ENCODE results near the gene MRPS18A. TPM values are rescaled to one million over a fixed set of nuclear protein-coding genes. Genes with fewer than 3 reads are reported as not detected.
"Not testable (repeated sequence)": the region's sequence is repeated elsewhere in the genome, so short reads cannot be mapped to it uniquely, and the experiment has no call there.

Gene MRPS18A
- total RNA-seq, 1 donor from 2014 or later, result 44.5 TPM

DNA sequence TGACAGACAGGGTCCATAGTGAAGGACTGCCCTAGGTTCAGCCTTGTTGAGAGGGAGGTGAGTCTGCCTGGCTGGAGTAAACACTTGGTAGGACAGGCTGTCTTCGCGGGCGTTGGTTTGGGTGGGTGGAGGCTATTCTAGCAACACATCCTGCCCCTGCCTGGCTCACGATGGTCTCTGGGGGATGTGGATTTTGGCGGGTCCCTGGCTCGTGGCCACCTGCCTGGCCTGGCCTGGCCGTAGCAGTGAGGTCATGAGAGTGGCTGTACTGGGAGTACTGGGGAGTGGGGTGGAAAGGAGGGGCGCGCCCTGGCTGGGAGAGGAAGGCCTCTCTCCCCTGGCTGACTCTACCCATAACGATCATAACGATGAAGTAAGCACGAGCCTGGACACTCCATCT lies 30.2 kb upstream of the MRPS18A start:
- DNase-seq (ENCODE audit: low read depth in 2 of 2), result no peak

DNA sequence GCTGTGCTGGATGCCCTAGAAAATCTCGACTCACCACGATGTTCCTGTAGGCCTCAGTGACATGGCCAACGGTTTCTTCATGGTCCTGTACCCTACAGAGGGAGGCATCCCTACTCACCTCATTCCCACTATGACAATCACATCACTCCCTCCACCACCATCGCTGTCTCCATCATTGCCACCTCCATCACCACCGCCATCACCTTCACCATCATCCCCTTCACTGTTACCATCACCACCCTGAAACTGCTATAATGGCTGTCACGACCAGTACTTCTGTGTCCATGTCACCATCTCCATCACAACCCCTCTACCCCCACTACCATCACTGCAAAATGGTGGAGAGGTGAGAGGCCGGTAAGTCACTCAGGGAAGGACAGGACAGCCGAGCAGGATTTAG lies 29.8 kb upstream of the MRPS18A start:
- DNase-seq (ENCODE audit: low read depth in 2 of 2), result no peak

DNA sequence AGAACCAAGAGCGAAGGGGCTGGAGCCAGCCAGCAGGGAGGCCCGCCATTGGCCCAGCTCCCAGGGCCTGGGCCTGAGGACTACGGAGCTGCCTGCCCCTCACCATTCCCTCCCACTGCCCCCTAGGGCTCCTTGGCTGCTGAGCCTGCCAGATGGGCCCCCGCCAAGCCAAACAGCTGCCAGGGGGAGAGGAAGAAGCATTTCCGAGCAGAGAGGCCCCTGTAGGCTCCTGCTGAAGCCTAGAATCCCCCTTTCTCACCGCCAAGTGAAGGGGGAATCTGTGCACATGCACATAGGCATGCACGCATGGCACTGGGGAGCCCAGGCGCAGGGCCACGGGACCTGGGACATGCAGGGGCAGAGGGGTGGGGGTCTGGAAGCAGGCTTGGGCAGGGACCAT lies 28.5 kb upstream of the MRPS18A start:
- peak in 1 of 2 donors; percentile 59 for DNase-seq (ENCODE audit: low read depth in 2 of 2)

DNA sequence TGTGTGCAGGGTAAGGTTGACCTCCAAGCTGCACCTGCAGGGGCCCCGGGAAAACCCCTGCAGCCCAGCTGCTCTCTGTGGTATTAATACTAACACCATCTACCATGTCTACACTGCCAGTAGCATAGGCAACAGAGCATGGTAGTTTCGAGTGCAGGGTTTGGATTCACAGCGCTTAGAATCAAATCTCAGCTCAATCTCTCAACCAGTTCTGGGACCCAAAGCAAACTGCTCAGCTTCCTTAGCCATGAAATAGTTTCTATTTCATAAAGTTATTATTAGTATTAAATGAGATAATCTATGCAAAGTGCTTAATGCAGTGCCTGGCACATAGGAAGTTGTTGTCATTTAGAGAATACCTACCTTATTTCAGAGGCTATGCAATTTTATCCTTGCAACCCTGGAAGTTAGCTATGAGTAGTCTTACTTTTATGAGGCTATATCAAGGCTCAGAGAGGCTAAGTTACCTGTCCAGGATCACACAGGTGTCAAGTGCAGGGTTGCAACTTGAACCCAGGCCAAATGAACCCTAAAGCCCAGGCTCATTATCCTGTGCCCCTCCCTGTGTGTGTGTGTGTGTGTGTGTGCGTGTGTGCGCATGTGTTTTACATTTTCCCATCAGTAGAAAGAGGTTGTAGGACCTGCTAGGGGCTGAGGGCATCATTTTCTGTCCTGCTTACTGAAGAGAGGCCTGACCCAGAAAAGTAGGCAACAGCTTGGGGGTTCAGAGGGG lies 27.6 kb upstream of the MRPS18A start:
- no peak for DNase-seq (ENCODE audit: low read depth in 2 of 2)

DNA sequence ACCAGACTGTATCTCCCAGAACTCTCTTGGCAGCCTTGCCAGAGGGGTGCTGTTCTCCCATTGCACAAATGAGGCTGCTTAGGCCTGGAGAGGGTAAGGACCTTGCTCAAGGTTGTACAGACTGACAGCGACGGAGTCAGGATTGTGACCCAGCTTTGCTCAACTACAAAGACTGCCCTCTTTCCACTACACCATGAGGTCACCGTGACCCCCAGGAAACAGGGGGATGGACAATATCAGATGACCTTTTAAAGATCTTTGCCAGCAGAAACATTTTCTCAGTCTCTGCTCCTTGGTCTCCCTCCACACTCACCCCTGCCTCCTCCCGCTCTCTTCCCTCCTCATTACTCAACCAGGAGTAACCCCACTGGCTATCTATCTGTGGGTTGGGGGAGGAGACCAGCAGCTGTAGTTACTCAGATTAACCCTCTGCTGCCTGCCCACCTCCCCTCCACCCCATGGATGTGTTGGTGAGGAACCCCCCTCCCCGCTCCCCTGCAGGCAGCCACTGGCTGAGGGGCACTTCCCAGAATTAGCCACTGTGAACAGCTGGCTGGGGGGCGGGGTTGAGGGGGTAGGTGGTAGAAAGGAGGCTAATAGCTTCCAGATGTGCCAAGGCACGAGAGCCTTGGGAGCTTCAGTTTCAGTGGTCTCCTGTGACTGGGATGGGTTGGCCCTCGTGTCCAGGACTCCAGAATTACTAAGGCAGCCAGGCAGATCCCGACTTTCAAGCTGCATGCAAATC lies 26.9 kb upstream of the MRPS18A start:
- DNase-seq (ENCODE audit: low read depth in 2 of 2), result no peak

DNA sequence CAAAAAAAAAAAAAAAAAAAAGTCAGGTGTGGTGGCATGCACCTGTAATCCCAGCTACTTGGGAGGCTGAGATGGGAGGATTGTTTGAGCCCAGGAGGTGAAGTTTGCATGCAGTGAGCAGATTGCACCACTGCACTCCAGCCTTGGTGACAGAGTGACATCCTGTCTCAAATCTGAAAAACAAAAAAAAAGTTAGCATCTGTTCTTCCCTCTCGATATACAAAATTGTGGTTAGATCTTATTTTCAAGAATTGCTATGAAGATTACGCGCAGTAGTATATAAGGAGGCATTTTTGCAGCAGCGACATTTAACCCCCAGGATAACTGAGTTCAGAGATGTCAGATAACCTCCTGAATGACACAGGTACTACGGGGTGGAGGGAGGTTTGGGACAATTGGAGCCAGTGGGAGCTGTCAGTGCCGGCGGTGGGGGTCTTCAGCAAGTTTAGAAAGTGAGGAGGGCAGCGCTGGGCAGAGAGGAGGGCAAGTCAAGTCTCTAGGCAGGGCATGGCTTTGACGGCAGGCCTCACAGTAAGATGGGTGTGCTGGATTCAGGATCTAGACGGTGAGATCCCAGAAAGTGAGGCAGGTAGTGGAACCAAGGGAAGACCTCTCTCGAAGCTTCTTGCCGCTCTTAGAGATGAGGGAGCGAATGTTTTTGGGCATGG lies 26.2 kb upstream of the MRPS18A start:
- DNase-seq (ENCODE audit: low read depth in 2 of 2), result no peak

DNA sequence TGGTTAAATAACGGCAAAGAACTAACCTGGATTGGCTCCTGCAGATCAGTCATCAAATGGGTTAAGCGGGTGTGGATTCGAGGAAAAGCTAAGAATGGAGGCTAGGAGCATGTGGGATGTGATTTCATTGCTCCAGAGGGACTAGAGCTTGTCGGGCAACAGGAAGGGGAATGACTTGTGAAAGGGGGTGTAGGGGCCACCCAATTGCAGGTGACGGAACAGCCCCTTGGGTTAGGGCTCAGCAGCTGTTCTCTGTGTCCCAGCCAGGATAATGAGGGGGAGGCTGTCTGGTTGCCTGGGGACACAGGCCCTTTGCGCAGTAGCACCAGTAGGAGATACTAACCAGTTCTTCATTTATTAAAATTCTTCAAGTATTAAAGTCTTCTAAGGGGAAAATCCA lies 25.0 kb upstream of the MRPS18A start:
- DNase-seq (ENCODE audit: low read depth in 2 of 2), result no peak

DNA sequence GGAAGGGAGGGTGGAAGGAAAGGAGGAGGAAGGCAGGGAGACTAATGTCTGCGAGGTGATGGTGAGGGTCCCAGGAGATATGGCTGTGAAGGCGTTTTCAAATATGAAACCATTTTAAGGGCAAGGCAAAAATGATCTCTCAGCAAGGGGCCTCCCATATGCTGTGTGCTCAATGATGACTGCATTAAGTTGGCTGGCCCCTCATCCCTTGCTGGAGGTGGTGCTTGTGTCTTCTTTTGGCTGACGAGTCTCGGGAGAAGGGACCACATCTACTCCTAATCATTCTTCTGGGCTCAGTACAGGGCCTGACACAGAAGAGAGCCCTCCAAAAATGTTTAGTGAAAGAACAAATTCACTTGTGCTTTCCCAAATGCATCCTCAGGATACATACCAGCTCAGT lies 23.0 kb upstream of the MRPS18A start:
- no peak for DNase-seq (ENCODE audit: low read depth in 2 of 2)

DNA sequence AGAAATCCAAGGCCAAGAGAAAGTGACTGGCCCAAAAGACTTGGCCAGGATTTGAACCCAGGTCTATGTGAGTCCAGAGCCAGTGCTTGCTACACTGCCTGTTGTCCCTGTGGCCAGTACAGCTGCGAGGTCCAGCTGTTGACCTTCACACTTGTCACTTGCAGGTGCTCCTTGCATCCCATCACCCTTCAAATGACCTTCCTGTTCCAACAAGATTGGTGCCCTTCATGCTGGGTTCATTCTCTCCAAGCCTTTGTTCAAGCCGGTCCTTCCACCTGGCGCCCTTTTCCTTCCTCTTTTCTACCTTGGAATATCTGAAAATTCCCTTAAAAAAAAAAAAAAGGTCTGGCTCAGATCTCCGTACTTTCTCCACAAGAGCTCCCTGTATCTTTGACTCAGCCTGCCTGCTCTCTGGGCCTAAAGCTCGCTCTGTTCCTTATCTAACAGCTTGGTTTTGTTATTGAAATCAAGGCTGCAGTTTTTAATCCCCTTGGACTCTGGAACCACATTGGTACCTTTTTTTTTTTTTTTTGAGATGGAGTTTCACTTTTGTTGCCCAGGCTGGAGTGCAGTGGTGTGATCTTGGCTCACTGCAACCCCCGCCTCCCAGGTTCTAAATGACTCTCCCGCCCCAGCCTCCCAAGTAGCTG lies 22.2 kb upstream of the MRPS18A start:
- DNase-seq (ENCODE audit: low read depth in 2 of 2), result no peak

DNA sequence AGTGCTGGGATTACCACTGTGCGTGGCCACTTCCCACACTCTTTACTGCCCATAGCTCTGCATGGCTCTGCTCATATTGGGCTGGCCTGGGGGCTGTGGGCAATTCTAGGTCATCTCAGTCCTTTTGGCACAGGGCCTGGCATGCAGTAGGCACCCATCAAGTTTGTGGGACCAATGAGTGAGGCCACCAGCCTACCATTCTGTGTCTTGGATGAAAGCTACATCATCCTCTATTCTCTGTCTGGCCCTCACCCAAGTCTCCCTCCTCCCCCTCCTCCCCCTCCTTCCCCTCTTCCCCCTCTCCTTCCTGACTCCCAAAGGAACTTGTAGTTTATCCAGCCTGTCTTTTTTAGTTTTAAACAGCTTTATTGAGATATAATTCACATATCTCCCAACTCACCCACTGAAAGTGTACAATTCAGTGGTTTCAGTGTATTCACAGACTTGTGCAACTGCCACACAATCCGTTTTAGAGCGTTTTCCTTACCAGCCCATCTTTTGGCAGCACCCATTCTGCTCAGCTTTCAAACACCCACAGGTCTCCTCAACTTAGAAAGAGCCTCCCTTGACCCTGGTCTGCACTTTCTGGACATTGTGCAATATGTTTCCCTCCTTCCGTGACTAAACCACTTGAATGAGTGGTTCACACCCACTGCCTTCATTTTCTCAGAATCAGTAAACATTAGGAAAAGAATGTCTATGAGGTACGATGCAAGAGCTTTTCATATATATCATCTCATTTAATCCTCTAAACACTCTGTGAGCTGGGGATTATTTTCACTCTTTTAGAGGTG lies 21.5 kb upstream of the MRPS18A start:
- DNase-seq (ENCODE audit: low read depth in 2 of 2), result peak in 1 of 2 donors; percentile 37

DNA sequence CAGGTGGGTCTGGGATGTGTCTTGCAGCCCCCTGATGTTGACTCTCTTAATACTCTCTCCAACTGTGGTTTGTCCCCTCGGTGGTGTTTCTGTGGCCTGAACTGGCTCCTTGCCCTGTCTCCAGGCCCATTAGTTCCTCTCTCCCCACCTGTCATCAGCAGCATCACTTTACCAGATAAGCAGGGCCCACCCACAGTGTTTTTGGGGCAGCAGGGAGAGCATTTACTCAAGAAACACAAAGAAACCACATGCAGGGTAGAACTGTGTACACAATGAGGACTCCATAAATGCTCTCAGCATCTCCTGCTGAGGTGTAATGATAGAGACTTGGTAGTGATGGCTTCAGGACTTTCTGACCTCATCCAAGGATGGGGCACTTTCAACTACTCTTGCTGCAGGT lies 20.2 kb upstream of the MRPS18A start:
- no peak for DNase-seq (ENCODE audit: low read depth in 2 of 2)

DNA sequence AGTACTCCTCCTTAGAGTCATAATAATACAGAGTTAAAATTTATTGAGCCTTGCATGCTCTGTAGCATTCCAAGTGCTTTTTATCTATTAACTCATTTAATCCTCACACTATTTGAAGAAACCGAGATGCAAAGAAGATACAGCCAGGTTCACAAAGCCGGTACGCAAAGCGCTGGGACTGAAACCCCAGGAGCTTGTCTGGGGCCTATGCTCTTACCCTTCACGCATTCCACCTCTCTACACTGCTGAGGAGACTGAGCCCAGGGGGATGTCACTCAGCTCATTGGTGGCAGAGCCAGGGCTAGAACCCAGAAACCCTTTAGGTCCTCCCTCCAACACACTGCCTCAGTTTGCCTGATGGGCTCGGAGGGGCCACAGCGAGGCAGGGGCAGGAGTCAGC lies 19.7 kb upstream of the MRPS18A start:
- no peak for DNase-seq (ENCODE audit: low read depth in 2 of 2)

DNA sequence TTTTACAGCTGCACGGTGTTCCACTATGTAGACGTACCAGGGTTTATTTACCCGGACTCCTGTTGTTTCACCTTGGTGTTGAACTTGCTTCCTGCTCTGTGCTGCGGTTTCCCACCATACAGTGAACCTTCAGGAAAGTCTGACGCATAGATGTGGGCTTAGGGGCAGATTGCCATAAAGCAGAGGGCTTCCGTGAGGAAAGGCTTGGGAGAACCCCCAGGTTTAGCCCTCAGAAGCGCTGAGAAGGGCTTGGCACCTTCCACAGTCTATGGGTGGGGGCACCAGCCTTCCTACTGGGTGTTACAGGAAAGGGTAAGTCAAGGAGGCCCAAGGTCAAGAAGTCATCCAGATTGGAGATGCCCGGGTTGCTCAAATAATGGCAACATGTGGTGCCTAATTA lies 19.2 kb upstream of the MRPS18A start:
- peak; percentile 97 to 98 for DNase-seq (ENCODE audit: low read depth in 2 of 2)

DNA sequence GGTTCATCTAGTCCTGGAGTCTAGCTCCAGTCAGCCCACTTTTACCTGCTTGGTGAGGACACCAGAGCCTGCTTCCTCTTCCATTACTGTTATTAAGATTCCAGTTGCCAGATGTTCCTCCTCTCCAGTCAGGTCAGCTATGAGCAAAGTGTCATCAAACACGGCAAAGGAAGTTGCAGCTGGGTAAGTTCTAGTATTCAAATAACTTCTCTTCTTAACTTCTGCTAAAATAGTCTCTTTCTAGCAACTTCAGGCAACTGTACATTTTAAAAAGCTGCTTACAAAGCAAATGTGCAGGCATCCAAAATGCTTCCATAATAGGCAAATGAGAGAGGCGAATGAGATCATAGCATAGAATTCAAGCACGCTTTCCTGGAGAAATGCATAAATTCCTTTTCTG lies 18.4 kb upstream of the MRPS18A start:
- peak in 1 of 2 donors; percentile 40 for DNase-seq (ENCODE audit: low read depth in 2 of 2)

DNA sequence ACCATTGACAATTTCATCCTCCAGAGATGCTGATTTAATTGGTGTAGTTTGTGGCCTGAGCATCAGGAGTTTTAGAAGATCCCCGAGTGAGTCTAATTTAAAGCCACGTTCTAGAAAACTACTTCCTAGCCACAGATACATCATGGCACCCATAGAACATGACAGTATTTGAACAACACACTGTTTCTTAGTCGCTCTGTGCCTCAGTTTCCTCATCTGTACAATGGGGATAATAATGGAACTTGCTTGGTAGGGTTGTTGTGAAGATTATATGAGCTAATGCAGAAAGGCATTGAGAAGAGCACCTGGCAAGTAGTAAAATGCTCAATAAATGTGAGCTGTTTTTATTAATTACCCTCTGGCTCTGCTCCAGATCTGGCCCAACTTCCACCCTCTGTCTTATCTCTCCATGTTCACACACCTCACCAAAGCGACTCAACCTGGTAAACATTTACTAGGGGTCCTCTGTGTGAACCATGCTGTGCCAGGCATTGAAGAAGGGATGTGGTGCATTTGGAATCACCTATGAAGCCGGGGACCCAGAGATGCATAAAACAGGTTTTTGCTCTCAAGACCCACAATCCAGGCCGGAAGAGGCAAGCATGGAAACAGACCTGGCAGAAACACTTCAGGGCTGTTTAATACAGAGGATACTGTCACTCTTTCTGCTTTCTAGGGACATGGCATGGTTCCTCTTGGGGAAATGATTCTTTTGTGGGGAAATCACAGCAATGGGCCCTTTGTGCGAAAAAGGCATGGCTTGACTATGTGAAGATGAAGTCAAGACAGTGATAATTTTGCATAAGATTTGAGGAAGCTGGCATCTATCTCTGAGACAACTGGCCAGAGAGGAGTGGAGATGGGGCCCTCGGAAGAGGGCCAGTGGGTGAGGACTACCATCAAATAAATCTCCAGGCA lies 16.2 kb upstream of the MRPS18A start:
- DNase-seq (ENCODE audit: low read depth in 2 of 2), result no peak

DNA sequence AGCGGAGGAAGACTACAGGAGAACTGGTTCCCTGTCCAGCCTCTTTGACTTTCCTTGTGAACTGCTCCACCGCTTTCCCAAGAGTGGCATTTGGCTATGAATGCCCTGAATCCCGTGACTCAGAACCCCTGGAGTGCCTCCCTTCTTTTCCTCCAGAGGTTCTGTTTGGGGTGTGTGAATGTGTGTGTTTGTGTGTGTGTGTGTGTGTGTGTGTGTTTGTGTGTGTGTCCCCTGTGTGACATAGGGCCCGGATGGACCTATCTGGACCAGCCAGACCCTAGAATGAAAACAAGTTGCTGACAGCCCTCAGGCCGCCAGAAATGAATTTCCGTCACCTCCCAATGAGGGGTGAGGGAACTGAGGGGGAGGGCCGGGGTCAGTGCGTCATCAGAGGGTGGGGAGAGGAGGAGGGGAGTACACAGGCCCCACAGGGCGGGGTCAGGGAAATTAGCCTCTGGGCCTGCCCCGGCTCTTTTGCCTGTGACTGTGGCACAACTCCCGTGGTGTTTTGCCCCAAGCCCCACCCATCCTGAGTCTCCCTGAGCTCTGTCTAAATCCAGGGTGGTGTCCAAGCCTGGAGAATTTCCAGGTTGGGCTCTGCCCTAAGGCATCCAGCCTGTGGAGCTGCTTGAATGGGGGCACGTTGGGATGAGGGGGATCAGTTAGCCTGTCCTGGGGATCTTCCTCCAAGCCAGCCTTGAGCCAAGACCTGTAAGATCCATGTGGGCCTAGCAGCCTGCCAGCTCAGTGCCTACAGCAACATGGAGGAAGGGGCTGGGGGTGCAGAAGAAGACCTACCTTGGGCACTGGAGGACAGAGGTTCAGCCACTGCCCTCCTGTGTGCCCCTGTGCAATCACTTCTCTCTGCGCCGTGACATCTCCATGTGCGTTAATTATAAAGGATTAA lies 15.2 kb upstream of the MRPS18A start:
- DNase-seq (ENCODE audit: low read depth in 2 of 2), result peak; percentile 92 to 94

DNA sequence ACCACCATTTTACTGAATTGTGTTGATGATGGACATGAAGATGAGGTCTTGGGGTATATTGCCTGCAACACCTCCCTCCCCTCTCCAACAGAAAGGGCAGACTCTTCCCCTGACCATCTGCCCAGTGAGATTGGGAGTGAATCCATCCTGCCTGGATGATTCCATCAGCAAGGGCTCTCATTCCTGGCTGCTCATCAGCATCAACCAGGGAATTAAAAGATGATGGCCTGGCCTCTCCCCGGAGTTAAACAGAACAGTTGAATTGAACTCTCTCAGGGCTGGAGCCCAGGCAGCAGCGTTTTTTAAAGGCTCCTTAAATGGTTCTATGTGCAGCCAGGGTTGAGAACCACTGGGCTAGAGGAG lies 14.6 kb upstream of the MRPS18A start:
- DNase-seq (ENCODE audit: low read depth in 2 of 2), result no peak

DNA sequence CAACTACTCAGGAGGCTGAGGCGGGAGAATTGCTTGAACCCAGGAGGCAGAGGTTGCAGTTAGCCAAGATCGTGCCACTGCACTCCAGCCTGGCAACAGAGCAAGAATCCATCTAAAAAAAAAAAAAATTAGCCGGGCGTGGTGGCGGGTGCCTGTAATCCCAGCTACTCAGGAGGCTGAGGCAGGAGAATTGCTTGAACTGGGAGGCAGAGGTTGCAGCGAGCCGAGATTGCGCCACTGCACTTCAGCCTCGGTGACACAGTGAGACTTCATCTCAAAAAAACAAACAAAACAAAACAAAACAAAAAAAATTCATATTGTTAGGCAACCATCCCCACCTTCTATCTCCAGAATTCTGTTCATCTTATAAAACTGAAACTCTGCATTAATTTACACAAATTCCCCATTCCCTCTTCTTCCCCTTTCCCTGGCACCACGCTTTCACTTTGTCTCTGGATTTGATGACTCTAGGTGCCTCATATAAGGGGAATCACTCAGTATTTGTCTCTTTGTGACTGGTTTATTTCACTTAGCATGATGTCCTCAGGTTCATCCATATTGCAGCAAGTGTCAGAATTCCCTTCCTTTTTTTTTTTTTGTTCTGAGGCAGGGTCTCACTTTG lies 13.5 kb upstream of the MRPS18A start:
- not testable (repeated sequence) for DNase-seq (ENCODE audit: low read depth in 2 of 2)
